PC-9 (cell line): ENCODE data around the gene CAMTA1.

Source experiments
- EZH2 ChIP-seq: fragments of 200-600 bp; sonication (generic); IDR thresholded peaks from 2 replicates; pipeline ENCODE4 v1.8.0; 2017; ENCODE audit warnings: antibody characterized with exemption, low read depth
- TF ChIP-seq, protein P1 (sequence below): fragments of 200-600 bp; sonication (generic); conservative IDR thresholded peaks from 2 replicates; pipeline ENCODE4 v1.6.1; 2017; ENCODE audit warnings: mixed run types, antibody characterized with exemption, mild to moderate bottlenecking, moderate library complexity

DNA sequence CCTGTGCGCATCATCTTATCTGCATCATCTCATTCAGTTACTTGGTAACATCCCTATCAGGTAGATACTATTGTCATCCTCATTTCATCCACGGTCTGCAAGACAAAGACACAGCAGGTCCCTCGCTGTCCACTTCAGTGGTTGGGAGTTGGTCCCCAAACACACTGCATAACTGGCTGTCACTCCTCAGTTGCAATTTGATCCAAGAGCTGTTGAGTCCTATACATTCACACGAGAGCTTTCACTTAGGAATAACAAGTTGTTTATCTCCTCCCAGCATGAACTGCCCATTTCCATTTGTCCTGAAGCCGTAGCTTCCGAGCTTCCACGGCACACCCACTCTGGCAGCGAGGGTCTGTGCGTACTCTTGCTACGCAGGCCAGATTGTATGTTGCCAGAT lies 472.0 kb downstream of the CAMTA1 start:
- TF ChIP-seq, protein P1, sequence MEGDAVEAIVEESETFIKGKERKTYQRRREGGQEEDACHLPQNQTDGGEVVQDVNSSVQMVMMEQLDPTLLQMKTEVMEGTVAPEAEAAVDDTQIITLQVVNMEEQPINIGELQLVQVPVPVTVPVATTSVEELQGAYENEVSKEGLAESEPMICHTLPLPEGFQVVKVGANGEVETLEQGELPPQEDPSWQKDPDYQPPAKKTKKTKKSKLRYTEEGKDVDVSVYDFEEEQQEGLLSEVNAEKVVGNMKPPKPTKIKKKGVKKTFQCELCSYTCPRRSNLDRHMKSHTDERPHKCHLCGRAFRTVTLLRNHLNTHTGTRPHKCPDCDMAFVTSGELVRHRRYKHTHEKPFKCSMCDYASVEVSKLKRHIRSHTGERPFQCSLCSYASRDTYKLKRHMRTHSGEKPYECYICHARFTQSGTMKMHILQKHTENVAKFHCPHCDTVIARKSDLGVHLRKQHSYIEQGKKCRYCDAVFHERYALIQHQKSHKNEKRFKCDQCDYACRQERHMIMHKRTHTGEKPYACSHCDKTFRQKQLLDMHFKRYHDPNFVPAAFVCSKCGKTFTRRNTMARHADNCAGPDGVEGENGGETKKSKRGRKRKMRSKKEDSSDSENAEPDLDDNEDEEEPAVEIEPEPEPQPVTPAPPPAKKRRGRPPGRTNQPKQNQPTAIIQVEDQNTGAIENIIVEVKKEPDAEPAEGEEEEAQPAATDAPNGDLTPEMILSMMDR = no peak
- no peak for TF ChIP-seq EZH2
